Liver (tissue), 9 donors: ENCODE data around the gene MUL1. TPM values are rescaled to one million over a fixed set of nuclear protein-coding genes. Genes with fewer than 3 reads are reported as not detected.

Experiments
- DNase-seq: peaks from one replicate; pipeline ENCODE4 v3.0.0-alpha.2; 2017; ENCODE audit warnings: low spot score
- H3K27ac ChIP-seq, 2 donors: one replicate each; pipeline ENCODE4 v1.7.0; 2013; ENCODE audit warnings: inconsistent platforms in 2 of 2, low read length in 2 of 2, control low read depth in 1 of 2, low read depth in 1 of 2, mild to moderate bottlenecking in 1 of 2
- H3K27me3 ChIP-seq, 4 donors: one replicate each; pipeline versions ENCODE4 v1.6.1 to v1.7.0; 2013; ENCODE audit warnings: low read length in 3 of 4, inconsistent platforms in 1 of 4, mild to moderate bottlenecking in 1 of 4, moderate library complexity in 1 of 4; ENCODE audit not compliant: control insufficient read depth in 4 of 4, insufficient read depth in 4 of 4
- H3K36me3 ChIP-seq, 4 donors: one replicate each; pipeline versions ENCODE4 v1.6.1 to v1.7.0; 2013; ENCODE audit warnings: low read length in 3 of 4, mild to moderate bottlenecking in 3 of 4, low read depth in 1 of 4, moderate library complexity in 1 of 4; ENCODE audit not compliant: control insufficient read depth in 4 of 4, insufficient read depth in 3 of 4
- H3K4me1 ChIP-seq, 4 donors: one replicate each; pipeline versions ENCODE4 v1.6.1 to v1.7.0; 2013; ENCODE audit warnings: low read length in 3 of 4, mild to moderate bottlenecking in 3 of 4, moderate library complexity in 1 of 4; ENCODE audit not compliant: control insufficient read depth in 4 of 4, insufficient read depth in 4 of 4
- H3K4me3 ChIP-seq, 3 donors: one replicate each; pipeline versions ENCODE4 v1.6.1 to v1.7.0; 2013; ENCODE audit warnings: low read length in 3 of 3, control low read depth in 1 of 3, low read depth in 1 of 3, mild to moderate bottlenecking in 1 of 3
- H3K9ac ChIP-seq, 2 donors: one replicate each; pipeline ENCODE4 v1.7.0; 2013; ENCODE audit warnings: low read length in 2 of 2, mild to moderate bottlenecking in 2 of 2, moderate library complexity in 2 of 2, control low read depth in 1 of 2, low read depth in 1 of 2
- H3K9me3 ChIP-seq, 4 donors: one replicate each; pipeline versions ENCODE4 v1.6.1 to v1.7.0; 2013; ENCODE audit warnings: low read length in 3 of 4; ENCODE audit not compliant: control insufficient read depth in 4 of 4
- ATF3 ChIP-seq: IDR thresholded peaks from 2 replicates; pipeline ENCODE4 v1.6.1; 2016; ENCODE audit warnings: antibody characterized with exemption
- CTCF ChIP-seq: fragments of 150-350 bp; IDR thresholded peaks from 2 replicates; pipeline ENCODE4 v1.5.1; 2017; ENCODE audit warnings: improper control_type of control experiment, low read depth, low read length; ENCODE audit not compliant: missing input control
- EGR1 ChIP-seq, 2 donors: IDR thresholded peaks; 2 replicates each; pipeline ENCODE4 v1.6.1; 2016 to 2018; ENCODE audit warnings: antibody characterized with exemption in 2 of 2, low read depth in 2 of 2
- FOXA1 ChIP-seq: IDR thresholded peaks from 2 replicates; pipeline ENCODE4 v1.6.1; 2016; ENCODE audit warnings: antibody characterized with exemption
- FOXA2 ChIP-seq: IDR thresholded peaks from 2 replicates; pipeline ENCODE4 v1.6.1; 2016; ENCODE audit warnings: antibody characterized with exemption
- GABPA ChIP-seq, 2 donors: IDR thresholded peaks in 1 of 2; conservative IDR thresholded peaks in 1 of 2; 2 replicates each; pipeline ENCODE4 v1.6.1; 2016; ENCODE audit warnings: antibody characterized with exemption in 2 of 2, mild to moderate bottlenecking in 1 of 2, moderate library complexity in 1 of 2
- HNF4A ChIP-seq, 2 donors: conservative IDR thresholded peaks; 2 replicates each; pipeline ENCODE4 v1.6.1; 2016; ENCODE audit warnings: antibody characterized with exemption in 2 of 2, mild to moderate bottlenecking in 2 of 2
- HNF4G ChIP-seq: IDR thresholded peaks from 2 replicates; pipeline ENCODE4 v1.6.1; 2016; ENCODE audit warnings: antibody characterized with exemption
- JUND ChIP-seq, 2 donors: IDR thresholded peaks; 2 replicates each; pipeline ENCODE4 v1.6.1; 2016; ENCODE audit warnings: antibody characterized with exemption in 2 of 2
- MAX ChIP-seq: IDR thresholded peaks from 2 replicates; pipeline ENCODE4 v1.6.1; 2016; ENCODE audit warnings: antibody characterized with exemption
- NR2F2 ChIP-seq: IDR thresholded peaks from 2 replicates; pipeline ENCODE4 v1.6.1; 2016; ENCODE audit warnings: antibody characterized with exemption
- RAD21 ChIP-seq, 2 donors: IDR thresholded peaks; 2 replicates each; pipeline ENCODE4 v1.6.1; 2016; ENCODE audit warnings: antibody characterized with exemption in 2 of 2, mild to moderate bottlenecking in 2 of 2
- REST ChIP-seq: IDR thresholded peaks from 2 replicates; pipeline ENCODE4 v1.6.1; 2016; ENCODE audit warnings: antibody characterized with exemption, mild to moderate bottlenecking
- RXRA ChIP-seq, 2 donors: IDR thresholded peaks; 2 replicates each; pipeline ENCODE4 v1.6.1; 2017 to 2018; ENCODE audit warnings: antibody characterized with exemption in 2 of 2, mild to moderate bottlenecking in 1 of 2
- SP1 ChIP-seq: IDR thresholded peaks from 2 replicates; pipeline ENCODE4 v1.6.1; 2018; ENCODE audit warnings: antibody characterized with exemption, mild to moderate bottlenecking
- TAF1 ChIP-seq: conservative IDR thresholded peaks from 2 replicates; pipeline ENCODE4 v1.6.1; 2016; ENCODE audit warnings: antibody characterized with exemption, mild to moderate bottlenecking
- YY1 ChIP-seq: IDR thresholded peaks from 2 replicates; pipeline ENCODE4 v1.6.1; 2016; ENCODE audit warnings: antibody characterized with exemption, mild to moderate bottlenecking
- ZBTB33 ChIP-seq: IDR thresholded peaks from 2 replicates; pipeline ENCODE4 v1.6.1; 2016; ENCODE audit warnings: antibody characterized with exemption
- WGBS: extraction: QIAGEN DNeasy Blood & Tissue Kit; methylation state at CpG from one replicate; pipeline ENCODE4 v1.1.7; 2013; 5-methylcytosine and 5-hydroxymethylcytosine counted together
- polyA plus RNA-seq, 2 donors: library from polyadenylated mRNA; stranded (reverse) in 1 of 2; unstranded in 1 of 2; fragments of 200-250 nt in 1 of 2; fragments of >200 nt in 1 of 2; fragmentation: Nextera tagmentation in 1 of 2; extraction: Ambion mirVana in 1 of 2; gene quantifications; one replicate each; pipeline versions ENCODE4 v1.2.1 to v1.2.3, GENCODE V29; 2013 to 2015
- total RNA-seq, 2 donors: library from RNA; depleted of rRNA; stranded (reverse); fragments of >200 nt; gene quantifications; one replicate each; pipeline ENCODE4 v1.2.3, GENCODE V29; 2014
- donor health status: healthy.
- donor health status: healthy.
- donor health status: healthy.
- donor health status: healthy.
- donor health status: healthy.

The MUL1 gene
- total and polyA plus RNA-seq, 4 donors = 9.5 to 19.4 (median 16.8) TPM

GRCh38 chr1:20486457-20487235 lies 21.3 kb downstream of the MUL1 start:
- 3% methylated on average over 51 of the region's 51 CpGs for WGBS
- H3K9ac ChIP-seq = peak overlapping the region in 1 of 2 donors; percentile 54
- peak; percentile 67 for DNase-seq

More at GRCh38 chr1:20486457-20487235, 21.3 kb downstream of the MUL1 start:
- no peaks in the 10 kb centered on the region for H3K36me3 ChIP-seq
- H3K9me3 ChIP-seq = no peaks in the 10 kb centered on the region
- peak overlapping the region; percentile 54 to 87 (median 60) for H3K4me3 ChIP-seq
- peaks cover 8 to 39% (median 29%) of the 10 kb centered on the region in 4 donors for H3K4me1 ChIP-seq
- H3K27ac ChIP-seq = peak overlapping the region; percentile 90 to 97
- no peak for TF ChIP-seq NR2F2
- TF ChIP-seq FOXA1 = no peak
- TF ChIP-seq RXRA (IDR thresholded peaks at IDR 0.05) = no peak
- TF ChIP-seq ZBTB33 = no peak
- TF ChIP-seq EGR1 (IDR thresholded peaks at IDR 0.05; ENCODE audit: low read depth in 2 of 2) = peak; percentile 65 to 76
- peak; percentile 10 for TF ChIP-seq HNF4G
- TF ChIP-seq HNF4A (conservative IDR thresholded peaks at IDR 0.05) = peak in 1 of 2 donors; percentile 41
- TF ChIP-seq FOXA2 = no peak
- no peak for TF ChIP-seq CTCF
- peak; percentile 41 for TF ChIP-seq SP1
- TF ChIP-seq YY1 = no peak
- TF ChIP-seq ATF3 = no peak
- TF ChIP-seq MAX = no peak
- no peak for TF ChIP-seq JUND (IDR thresholded peaks at IDR 0.05)
- TF ChIP-seq REST = no peak
- no peak for TF ChIP-seq GABPA (IDR thresholded peaks at IDR 0.05 in 1 of 2, conservative IDR thresholded peaks at IDR 0.05 in 1 of 2)
- TF ChIP-seq RAD21 (IDR thresholded peaks at IDR 0.05) = peak in 1 of 2 donors; percentile 7
- TF ChIP-seq TAF1 = no peak
- H3K27me3 ChIP-seq = no peaks in the 10 kb centered on the region
